Renal cortical epithelial cell (primary cell): Measurements from ENCODE around the gene EFNA5. TPM values are rescaled to one million over a fixed set of nuclear protein-coding genes. Genes with fewer than 3 reads are reported as not detected.

ENCODE experiments used
- DNase-seq: peaks from one replicate; pipeline ENCODE4 v3.0.0-alpha.2; 2011; ENCODE audit warnings: low read depth
- total RNA-seq: library from RNA; depleted of rRNA; stranded (reverse); fragments of >200 nt; gene quantifications from 2 replicates; pipeline ENCODE4 v1.2.3, GENCODE V29; 2014

The EFNA5 gene
- total RNA-seq, 1 donor from 2014 or later = 107 TPM

GRCh38 chr5:107396351-107396690, 274.4 kb downstream of the EFNA5 start:
- DNase-seq = no peak

DNA sequence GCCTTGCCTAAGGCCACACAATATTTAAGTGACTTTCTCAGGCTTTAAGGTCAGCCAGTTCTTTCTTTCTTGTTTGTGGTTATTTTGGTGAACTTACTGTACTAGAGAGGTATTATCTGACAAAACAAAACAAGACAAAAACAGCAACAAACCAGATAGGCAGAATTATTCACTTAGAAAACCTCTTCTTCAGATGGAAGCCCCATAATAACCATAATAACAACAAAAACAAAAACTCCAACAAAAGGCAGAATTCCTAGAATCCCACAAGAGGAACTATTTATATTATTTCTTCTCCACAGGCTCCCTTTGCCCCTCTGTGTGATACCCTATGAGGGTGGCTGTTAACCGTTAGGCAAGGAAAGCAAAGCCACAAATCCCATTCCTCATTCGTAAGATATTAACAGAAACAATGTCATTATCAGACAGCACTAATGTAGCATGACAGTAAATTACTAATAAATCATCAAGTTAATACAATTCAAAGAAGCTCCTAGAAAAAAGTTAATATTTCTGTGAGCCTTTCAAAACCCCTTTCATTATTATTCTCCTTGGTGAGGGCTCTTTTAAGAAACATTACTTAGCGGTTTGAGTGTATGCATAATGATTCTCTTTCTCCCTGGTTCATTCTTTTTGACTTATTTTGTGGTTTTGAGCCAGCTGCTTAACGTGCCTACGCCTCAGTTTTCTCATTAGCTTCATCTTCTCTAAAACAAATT, 274.9 kb downstream of the EFNA5 start:
- peak; percentile 91 for DNase-seq

DNA sequence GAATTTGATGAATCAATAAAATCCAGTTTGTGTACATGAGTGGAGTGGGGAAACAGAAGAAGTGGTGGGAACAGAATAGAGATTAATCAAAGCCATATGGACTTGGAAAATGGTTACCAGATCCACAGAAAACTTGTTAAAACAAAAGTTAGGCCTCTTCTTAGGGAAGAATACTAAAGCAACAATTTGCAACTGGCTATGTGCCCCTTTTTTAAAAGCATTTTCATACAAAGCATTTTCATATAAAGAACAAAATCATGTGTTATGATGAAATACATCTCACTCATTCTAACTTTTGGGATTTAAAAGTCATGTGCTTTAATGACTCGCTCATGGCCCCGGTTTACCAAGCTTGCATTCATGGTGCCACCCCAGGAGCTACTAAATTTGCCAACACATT, 276.9 kb downstream of the EFNA5 start:
- no peak for DNase-seq

DNA sequence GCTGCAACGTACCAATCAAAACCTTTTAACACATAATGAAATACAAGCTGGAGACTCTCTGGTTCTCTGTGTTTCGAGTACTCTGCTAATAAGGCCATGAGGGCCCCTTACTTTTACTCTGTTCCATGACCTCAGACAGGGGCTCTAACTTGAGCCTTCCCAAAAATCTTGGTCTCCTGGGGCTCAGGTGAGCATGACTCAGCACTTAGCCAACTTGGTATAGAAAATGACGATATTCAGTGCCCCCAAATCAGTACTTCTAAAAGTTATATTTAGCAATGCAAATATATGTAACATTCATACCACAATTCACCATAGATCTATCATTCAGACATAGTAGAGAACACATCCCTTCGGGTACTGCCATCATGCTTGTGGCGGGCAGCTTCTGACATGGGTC, 278.9 kb downstream of the EFNA5 start:
- no peak for DNase-seq

DNA sequence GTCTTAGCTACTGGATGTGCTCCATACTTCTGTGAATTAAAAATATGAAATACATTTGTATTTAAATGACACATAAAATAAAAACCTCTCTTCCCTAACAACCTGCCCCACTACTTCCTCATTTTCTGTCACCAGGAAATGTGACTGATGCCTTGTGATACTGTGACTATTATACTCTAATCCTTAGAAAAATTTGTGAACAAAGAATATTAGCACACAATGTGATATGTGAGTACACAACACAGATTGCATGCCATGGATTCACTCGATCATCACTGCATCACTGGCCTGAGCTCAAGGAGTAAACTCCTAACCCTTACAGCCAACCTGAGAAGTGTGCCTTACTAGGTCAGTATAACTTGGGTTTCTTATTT, 281.0 kb downstream of the EFNA5 start:
- DNase-seq = no peak

- DNase-seq = peak; percentile 49
Observed at GRCh38 chr5:107389130-107389774, 281.5 kb downstream of the EFNA5 start.

DNA sequence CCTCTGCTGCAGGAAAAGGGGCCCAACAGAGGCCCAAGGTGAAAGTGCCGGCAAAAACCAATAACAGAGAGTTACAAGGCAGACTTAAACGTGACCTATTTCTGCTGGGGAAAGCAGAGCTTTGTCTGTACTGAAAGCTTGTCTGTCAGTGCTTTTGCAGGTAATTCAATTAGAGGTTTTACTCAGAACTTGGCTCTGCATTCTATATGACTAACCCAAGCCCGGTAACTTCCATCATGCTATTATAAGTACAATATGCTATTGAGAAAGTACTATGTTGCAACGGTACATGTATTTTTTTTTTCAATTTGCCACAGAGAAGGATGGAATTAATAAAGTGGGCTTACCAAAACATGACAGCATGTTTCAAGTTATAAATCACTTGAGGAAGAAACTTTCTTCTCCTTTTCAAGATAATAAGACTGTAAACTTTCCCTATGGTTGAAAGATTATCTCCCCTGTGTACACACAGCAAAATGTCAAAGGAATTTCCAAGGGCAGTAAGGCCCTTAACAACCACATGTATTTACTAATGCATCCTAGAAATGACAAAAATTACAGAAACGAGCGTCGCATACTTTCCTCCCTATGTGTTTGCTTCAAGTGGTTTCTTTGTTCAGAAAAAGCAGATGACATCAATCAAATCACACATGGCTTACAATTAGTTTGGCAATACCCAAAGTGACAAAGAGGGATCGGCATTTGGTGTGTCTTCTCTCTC, 282.4 kb downstream of the EFNA5 start:
- peak; percentile 74 for DNase-seq

DNA sequence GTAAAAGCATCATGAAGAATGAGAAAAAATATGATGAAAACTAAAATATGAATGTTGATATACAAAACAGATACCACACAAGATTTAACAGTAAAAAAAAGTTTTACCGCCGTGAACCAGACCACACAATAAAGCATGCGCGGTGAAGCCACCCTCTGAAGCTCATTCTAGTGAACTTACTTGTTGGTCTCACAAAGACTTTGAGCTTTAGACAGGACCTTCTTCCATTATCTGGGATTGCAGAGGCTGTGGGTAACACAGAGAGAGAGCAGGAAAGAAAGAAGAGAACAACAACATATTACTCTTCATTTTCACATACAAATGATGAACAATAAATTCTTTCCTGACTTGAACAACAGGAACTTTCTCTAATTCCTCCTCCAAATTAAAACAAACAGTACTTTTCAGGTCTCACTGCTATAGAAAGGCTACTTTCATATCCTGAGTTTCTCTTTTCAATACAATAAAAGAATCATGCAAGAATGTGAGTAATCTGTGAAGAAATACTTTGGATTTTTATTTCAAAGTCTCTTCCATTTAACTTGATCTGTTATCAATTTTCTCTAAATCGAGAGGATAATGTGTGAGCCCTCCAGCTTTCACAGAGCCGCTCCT, 283.1 kb downstream of the EFNA5 start:
- no peak for DNase-seq

DNA sequence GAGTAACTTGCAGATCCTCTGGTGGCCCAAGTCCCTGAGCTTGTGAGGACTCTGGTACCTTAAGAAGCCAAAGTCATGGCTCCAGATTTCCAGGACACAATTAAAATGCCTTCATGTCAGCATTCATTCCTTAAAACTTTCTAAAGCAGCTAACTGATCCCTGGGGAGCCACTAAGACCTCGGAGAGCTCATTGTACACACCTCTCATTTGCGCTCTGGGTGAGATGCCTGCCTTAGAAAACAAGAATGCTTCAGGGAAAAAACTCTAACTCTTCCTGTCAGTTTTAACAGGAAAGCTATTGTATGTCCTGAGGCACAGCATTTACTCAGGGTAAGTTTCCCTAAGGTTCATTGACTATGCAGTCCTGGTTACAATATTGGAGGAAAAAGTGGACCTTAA, 285.0 kb downstream of the EFNA5 start:
- DNase-seq = no peak

DNA sequence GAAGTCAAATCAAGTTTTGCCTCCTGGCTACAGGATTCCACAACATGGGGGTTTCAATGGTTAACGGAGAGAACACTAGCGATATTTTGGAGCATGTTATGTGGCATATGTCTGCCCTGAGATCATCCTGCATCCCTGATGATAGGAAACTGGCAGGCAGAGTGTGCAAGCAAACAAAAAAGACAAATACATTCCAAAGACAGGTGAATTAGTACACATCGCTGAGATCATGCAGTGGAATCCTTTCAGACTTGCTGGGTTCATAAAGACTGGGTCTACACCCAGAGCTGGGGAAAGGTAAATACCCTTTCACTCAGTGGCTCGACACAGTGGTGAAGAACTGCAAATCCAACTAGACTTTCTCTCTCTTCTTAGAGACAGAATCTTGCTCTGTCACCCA, 286.5 kb downstream of the EFNA5 start:
- no peak for DNase-seq

DNA sequence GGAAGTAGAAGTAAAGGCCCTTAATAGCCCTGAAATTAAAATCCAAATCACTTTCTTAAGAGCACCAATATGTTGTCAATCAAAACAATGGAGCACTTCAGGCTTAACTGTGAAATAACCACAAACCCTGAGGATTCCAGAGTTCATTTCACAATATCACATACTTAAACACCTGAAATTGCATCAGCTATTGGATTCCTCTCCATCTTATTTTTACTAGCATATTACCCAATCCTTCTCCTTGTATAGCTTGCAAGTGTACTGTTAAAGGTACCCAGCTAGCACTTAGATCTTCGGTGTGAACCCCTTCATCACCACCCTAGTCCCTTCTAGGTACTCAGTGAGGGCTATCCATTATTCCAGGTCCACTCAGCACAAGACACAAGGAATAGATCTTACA, 287.3 kb downstream of the EFNA5 start:
- DNase-seq = peak; percentile 91

- peak; percentile 79 for DNase-seq
Observed at GRCh38 chr5:107381189-107381856, 289.4 kb downstream of the EFNA5 start.

DNA sequence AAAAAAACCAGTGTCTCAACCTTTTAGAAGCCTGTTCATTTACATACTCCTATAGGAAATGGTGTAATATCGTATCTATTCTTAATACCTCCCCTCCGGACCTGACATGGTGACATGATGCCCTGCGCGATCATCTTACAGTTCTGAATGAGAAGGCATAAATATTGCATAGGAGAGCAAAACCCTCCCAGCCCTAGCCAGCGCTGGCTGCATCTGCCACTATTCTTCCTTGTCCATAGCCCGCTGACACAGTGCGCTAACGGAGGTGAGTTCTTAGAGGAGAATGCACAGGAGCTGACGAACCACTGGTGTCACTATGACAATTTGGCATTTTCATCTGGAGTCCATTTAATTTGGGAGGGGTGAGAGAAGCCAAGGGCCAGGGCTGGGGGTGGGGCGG, 290.1 kb downstream of the EFNA5 start:
- DNase-seq = no peak

GRCh38 chr5:107378218-107378899, 292.4 kb downstream of the EFNA5 start:
- peak; percentile 53 for DNase-seq

- no peak for DNase-seq
Observed at GRCh38 chr5:107377277-107377609, 293.5 kb downstream of the EFNA5 start.

- peak; percentile 75 for DNase-seq
Observed at GRCh38 chr5:107376546-107377276, 294.0 kb downstream of the EFNA5 start.

DNA sequence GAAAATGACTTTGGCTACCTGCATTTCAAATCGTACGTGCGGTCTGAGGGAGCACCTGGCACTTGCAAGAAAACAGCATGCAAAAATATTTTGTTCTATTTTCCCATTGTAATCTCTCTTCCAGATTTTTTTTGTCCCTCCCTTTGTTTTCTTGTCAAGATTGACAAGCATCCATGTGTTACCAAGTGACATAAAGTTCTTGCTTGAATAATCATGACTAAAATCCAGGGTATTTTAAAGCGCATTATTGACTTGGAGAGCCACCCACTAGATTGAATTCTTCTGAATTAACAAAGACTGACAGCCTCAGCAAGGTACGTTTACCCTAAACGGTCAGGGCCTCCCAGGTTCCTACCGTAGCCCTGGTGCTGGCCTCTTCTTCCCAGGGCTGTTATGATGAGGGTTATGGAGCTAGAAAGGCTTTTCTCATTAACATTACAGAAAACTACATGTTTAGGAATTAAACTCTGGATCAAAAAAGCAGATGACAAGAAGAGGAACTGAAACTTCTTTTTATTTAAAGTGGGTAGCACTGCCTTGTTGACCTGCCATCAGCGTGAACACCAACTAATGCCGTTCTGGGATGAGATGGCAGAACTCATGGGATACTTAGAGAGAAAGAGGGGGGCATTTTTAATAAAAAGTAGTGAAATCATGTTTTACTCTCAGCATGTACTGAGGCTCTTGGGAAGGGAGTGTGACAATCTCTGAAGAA, 297.0 kb downstream of the EFNA5 start:
- DNase-seq = no peak

DNA sequence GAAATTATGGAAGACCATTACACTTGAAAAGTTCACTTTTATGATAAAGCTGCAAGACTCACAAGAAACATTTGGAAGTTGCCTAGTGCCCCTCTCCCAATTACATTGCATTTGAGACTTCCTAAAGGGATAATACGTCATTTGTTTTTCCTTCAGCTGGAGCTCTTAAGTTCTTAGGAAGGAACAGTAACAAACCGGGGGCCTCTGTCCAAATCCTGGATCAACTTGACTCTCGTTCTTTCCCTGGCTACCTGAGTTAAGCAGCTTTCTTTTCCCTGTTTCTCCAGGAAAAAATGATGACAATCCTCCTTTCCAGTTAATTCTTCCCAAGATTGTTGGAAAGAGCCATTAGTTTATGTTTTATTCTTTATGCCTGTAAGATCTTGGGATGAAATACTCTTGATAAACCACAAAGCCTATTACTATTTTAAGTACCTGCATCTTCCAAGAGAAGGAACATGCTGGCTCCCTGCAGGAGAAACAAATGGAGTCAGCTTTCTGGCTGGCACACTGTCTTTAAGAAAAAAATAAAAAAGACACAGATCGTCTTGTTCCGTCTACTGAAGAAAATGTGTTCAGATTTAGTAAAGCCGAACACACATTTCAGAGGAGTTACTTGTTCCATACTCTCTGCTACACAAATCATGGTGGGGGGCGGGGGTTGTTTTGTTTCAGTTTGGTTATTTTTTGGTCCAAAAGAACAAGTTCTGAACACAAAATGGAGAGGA, 297.9 kb downstream of the EFNA5 start:
- DNase-seq = no peak

GRCh38 chr5:107370396-107370968, 300.3 kb downstream of the EFNA5 start:
- no peak for DNase-seq
